Brain microvascular endothelial cell (primary cell): Measurements from ENCODE around the gene FGFBP1.
"Not testable (repeated sequence)": the region's sequence is repeated elsewhere in the genome, so short reads cannot be mapped to it uniquely, and the experiment has no call there.

Source experiments
- DNase-seq: peaks from one replicate; pipeline ENCODE4 v3.0.0-alpha.2; 2020
- H3K27ac ChIP-seq: fragments of 250-450 bp; sonication (Bioruptor Pico); 2 replicates; pipeline ENCODE4 v1.5.1; 2020; ENCODE audit warnings: mild to moderate bottlenecking, moderate library complexity
- H3K27me3 ChIP-seq: fragments of 250-450 bp; sonication (Bioruptor Pico); replicated peaks from 2 replicates; pipeline ENCODE4 v1.5.1; 2020; ENCODE audit warnings: mild to moderate bottlenecking
- H3K36me3 ChIP-seq: fragments of 250-450 bp; sonication (Bioruptor Pico); replicated peaks from 2 replicates; pipeline ENCODE4 v1.5.1; 2020; ENCODE audit warnings: mild to moderate bottlenecking
- H3K4me3 ChIP-seq: 2 replicates; pipeline ENCODE4 v1.5.1; 2011; ENCODE audit warnings: low read depth, mild to moderate bottlenecking, control low read depth, low read length, moderate library complexity
- CTCF ChIP-seq: IDR thresholded peaks from 2 replicates; pipeline ENCODE4 v1.5.1; 2011; ENCODE audit warnings: low read depth, mild to moderate bottlenecking, moderate library complexity, low read length, control low read depth, inconsistent platforms; ENCODE audit errors: missing control alignments
- in situ Hi-C: cut with HindIII; loops from 2 replicates; pipeline ENCODE4 v1.10.0; 2017; ENCODE audit warnings: low sequenced_read_pairs, low pct_ligation_motif_present

FGFBP1 gene

GRCh38 chr4:15917297-15917696, 21.2 kb downstream of the FGFBP1 start:
- Histone ChIP-seq H3K36me3 (no peaks in the 10 kb centered on the region), H3K27me3 (no peaks in the 10 kb centered on the region), H3K27ac (no peak overlapping the region), H3K4me3 (no peak overlapping the region)
- DNase-seq: no peak
- in situ Hi-C loops: no loop called here
- no peak for TF ChIP-seq CTCF

- H3K27me3 ChIP-seq, H3K27ac ChIP-seq, H3K4me3 ChIP-seq, DNase-seq, in situ Hi-C loops, H3K36me3 ChIP-seq: not testable (repeated sequence)
Observed at GRCh38 chr4:15916358-15916757, 22.2 kb downstream of the FGFBP1 start.

GRCh38 chr4:15914736-15915135, 23.8 kb downstream of the FGFBP1 start:
- in situ Hi-C loops: no loop called here
- H3K27ac ChIP-seq: peak overlapping the region; percentile 98
- peak; percentile 11 for TF ChIP-seq CTCF
- DNase-seq: no peak
- H3K4me3 ChIP-seq: no peak overlapping the region
- no peaks in the 10 kb centered on the region for H3K27me3 ChIP-seq
- H3K36me3 ChIP-seq: no peaks in the 10 kb centered on the region

- Histone ChIP-seq H3K36me3 (no peaks in the 10 kb centered on the region), H3K4me3 (no peak overlapping the region), H3K27me3 (no peaks in the 10 kb centered on the region), H3K27ac (peak overlapping the region; percentile 98)
- in situ Hi-C loops: no loop called here
- no peak for TF ChIP-seq CTCF
- DNase-seq: no peak
Observed at GRCh38 chr4:15914291-15914690, 24.2 kb downstream of the FGFBP1 start.

GRCh38 chr4:15913631-15913970, 24.9 kb downstream of the FGFBP1 start:
- Histone ChIP-seq H3K27ac (peak overlapping the region; percentile 98), H3K27me3 (no peaks in the 10 kb centered on the region), H3K36me3 (no peaks in the 10 kb centered on the region), H3K4me3 (no peak overlapping the region)
- DNase-seq: peak; percentile 97
- in situ Hi-C loops: no loop called here
- TF ChIP-seq CTCF: no peak

- no peak overlapping the region for H3K4me3 ChIP-seq
- H3K36me3 ChIP-seq: no peaks in the 10 kb centered on the region
- DNase-seq: peak; percentile 61
- H3K27me3 ChIP-seq: no peaks in the 10 kb centered on the region
- in situ Hi-C loops: no loop called here
- H3K27ac ChIP-seq: peak overlapping the region; percentile 98
- no peak for TF ChIP-seq CTCF
Observed at GRCh38 chr4:15912961-15913630, 25.4 kb downstream of the FGFBP1 start.
